ENCODE data around the gene SEMA4G. TPM values are rescaled to one million over a fixed set of nuclear protein-coding genes. Genes with fewer than 3 reads are reported as not detected.

Gene SEMA4G
- total and polyA plus RNA-seq, 4 donors = 1.2 to 7.4 (median 2.8) TPM

- ATAC-seq (ENCODE audit: insufficient read depth, low FRiP score) (peak; percentile 60), DNase-seq (peak; percentile 46 to 79 (median 69))
- peaks cover 6 to 59% (median 26%) of the 10 kb centered on the region in 5 donors for H3K4me1 ChIP-seq (ENCODE audit: control insufficient read depth in 5 of 5, insufficient read depth in 5 of 5, low read length in 5 of 5)
- peak; percentile 35 for TF ChIP-seq CTCF (IDR thresholded peaks at IDR 0.05; ENCODE audit: control extremely low read depth, extremely low read depth)
- peaks cover 0 to 15% (median 7%) of the 10 kb centered on the region in 4 donors for H3K36me3 ChIP-seq (ENCODE audit: control insufficient read depth in 4 of 4, insufficient read depth in 4 of 4, low read length in 4 of 4)
- H3K9me3 ChIP-seq (ENCODE audit: control insufficient read depth in 4 of 4, insufficient read depth in 3 of 4, low read length in 3 of 4) = no peaks in the 10 kb centered on the region
- peak overlapping the region in 1 of 2 donors; percentile 93 for H3K9ac ChIP-seq (ENCODE audit: insufficient read depth in 1 of 2, low read length in 2 of 2)
- H3K27ac ChIP-seq (ENCODE audit: low read depth in 1 of 2, low read length in 1 of 2) = peak overlapping the region; percentile 99 to 100
- H3K27me3 ChIP-seq (ENCODE audit: control insufficient read depth in 3 of 3, insufficient read depth in 3 of 3, low read length in 2 of 3) = no peaks in the 10 kb centered on the region
- WGBS, 2 donors = 0% methylated on average over 55 to 66 of the region's 66 CpGs
- peak overlapping the region; percentile 68 for H3K4me3 ChIP-seq
Measured at GRCh38 chr10:100997360-100998182, 28.3 kb downstream of the SEMA4G start.

- Histone ChIP-seq H3K27ac (ENCODE audit: low read depth in 1 of 2, low read length in 1 of 2) (peak overlapping the region; percentile 99 to 100), H3K9me3 (ENCODE audit: control insufficient read depth in 4 of 4, insufficient read depth in 3 of 4, low read length in 3 of 4) (no peaks in the 10 kb centered on the region), H3K36me3 (ENCODE audit: control insufficient read depth in 4 of 4, insufficient read depth in 4 of 4, low read length in 4 of 4) (peaks cover 0 to 16% (median 13%) of the 10 kb centered on the region in 4 donors), H3K4me1 (ENCODE audit: control insufficient read depth in 5 of 5, insufficient read depth in 5 of 5, low read length in 5 of 5) (peaks cover 6 to 60% (median 26%) of the 10 kb centered on the region in 5 donors), H3K9ac (ENCODE audit: insufficient read depth in 1 of 2, low read length in 2 of 2) (peak overlapping the region; percentile 91 to 93), H3K4me3 (peak overlapping the region; percentile 69), H3K27me3 (ENCODE audit: control insufficient read depth in 3 of 3, insufficient read depth in 3 of 3, low read length in 2 of 3) (no peaks in the 10 kb centered on the region)
- ATAC-seq (ENCODE audit: insufficient read depth, low FRiP score) (peak; percentile 16), DNase-seq (peak; percentile 91 to 95 (median 94))
- no peak for TF ChIP-seq CTCF (IDR thresholded peaks at IDR 0.05; ENCODE audit: control extremely low read depth, extremely low read depth)
- 2 to 3% methylated on average over 24 to 25 of the region's 25 CpGs for WGBS, 2 donors
Measured at GRCh38 chr10:100998183-100998990, 29.1 kb downstream of the SEMA4G start.

- Histone ChIP-seq H3K4me1 (ENCODE audit: control insufficient read depth in 5 of 5, insufficient read depth in 5 of 5, low read length in 5 of 5) (peaks cover 6 to 60% (median 26%) of the 10 kb centered on the region in 5 donors), H3K9ac (ENCODE audit: insufficient read depth in 1 of 2, low read length in 2 of 2) (peak overlapping the region; percentile 91 to 93), H3K27ac (ENCODE audit: low read depth in 1 of 2, low read length in 1 of 2) (peak overlapping the region; percentile 99 to 100), H3K4me3 (peak overlapping the region; percentile 69), H3K27me3 (ENCODE audit: control insufficient read depth in 3 of 3, insufficient read depth in 3 of 3, low read length in 2 of 3) (no peaks in the 10 kb centered on the region), H3K36me3 (ENCODE audit: control insufficient read depth in 4 of 4, insufficient read depth in 4 of 4, low read length in 4 of 4) (peaks cover 0 to 23% (median 12%) of the 10 kb centered on the region in 4 donors), H3K9me3 (ENCODE audit: control insufficient read depth in 4 of 4, insufficient read depth in 3 of 4, low read length in 3 of 4) (no peaks in the 10 kb centered on the region)
- 0% methylated on average over 61 to 83 of the region's 83 CpGs for WGBS, 2 donors
- DNase-seq (peak; percentile 89 to 95 (median 90)), ATAC-seq (ENCODE audit: insufficient read depth, low FRiP score) (peak; percentile 76)
- peak; percentile 65 for TF ChIP-seq CTCF (IDR thresholded peaks at IDR 0.05; ENCODE audit: control extremely low read depth, extremely low read depth)
Measured at GRCh38 chr10:100998991-100999741, 29.9 kb downstream of the SEMA4G start.
